Measurements from ENCODE around the gene NDOR1.

- TF ChIP-seq, protein P1, sequence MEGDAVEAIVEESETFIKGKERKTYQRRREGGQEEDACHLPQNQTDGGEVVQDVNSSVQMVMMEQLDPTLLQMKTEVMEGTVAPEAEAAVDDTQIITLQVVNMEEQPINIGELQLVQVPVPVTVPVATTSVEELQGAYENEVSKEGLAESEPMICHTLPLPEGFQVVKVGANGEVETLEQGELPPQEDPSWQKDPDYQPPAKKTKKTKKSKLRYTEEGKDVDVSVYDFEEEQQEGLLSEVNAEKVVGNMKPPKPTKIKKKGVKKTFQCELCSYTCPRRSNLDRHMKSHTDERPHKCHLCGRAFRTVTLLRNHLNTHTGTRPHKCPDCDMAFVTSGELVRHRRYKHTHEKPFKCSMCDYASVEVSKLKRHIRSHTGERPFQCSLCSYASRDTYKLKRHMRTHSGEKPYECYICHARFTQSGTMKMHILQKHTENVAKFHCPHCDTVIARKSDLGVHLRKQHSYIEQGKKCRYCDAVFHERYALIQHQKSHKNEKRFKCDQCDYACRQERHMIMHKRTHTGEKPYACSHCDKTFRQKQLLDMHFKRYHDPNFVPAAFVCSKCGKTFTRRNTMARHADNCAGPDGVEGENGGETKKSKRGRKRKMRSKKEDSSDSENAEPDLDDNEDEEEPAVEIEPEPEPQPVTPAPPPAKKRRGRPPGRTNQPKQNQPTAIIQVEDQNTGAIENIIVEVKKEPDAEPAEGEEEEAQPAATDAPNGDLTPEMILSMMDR (conservative IDR thresholded peaks at IDR 0.05; ENCODE audit: low read length), result no peak
- no peak for TF ChIP-seq EZH2phosphoT487 (IDR thresholded peaks at IDR 0.05; ENCODE audit: borderline replicate concordance)
Observed at GRCh38 chr9:137256362-137256761, 50.9 kb downstream of the NDOR1 start.

All from Loucy (cell line).